Liver (tissue), 9 donors: ENCODE results near the gene RAB1A. TPM values are rescaled to one million over a fixed set of nuclear protein-coding genes. Genes with fewer than 3 reads are reported as not detected.

Experiments used
- DNase-seq: peaks from one replicate; pipeline ENCODE4 v3.0.0-alpha.2; 2017; ENCODE audit warnings: low spot score
- H3K27ac ChIP-seq, 2 donors: one replicate each; pipeline ENCODE4 v1.7.0; 2013; ENCODE audit warnings: inconsistent platforms in 2 of 2, low read length in 2 of 2, control low read depth in 1 of 2, low read depth in 1 of 2, mild to moderate bottlenecking in 1 of 2
- H3K27me3 ChIP-seq, 4 donors: one replicate each; pipeline versions ENCODE4 v1.6.1 to v1.7.0; 2013; ENCODE audit warnings: low read length in 3 of 4, inconsistent platforms in 1 of 4, mild to moderate bottlenecking in 1 of 4, moderate library complexity in 1 of 4; ENCODE audit not compliant: control insufficient read depth in 4 of 4, insufficient read depth in 4 of 4
- H3K36me3 ChIP-seq, 4 donors: one replicate each; pipeline versions ENCODE4 v1.6.1 to v1.7.0; 2013; ENCODE audit warnings: low read length in 3 of 4, mild to moderate bottlenecking in 3 of 4, low read depth in 1 of 4, moderate library complexity in 1 of 4; ENCODE audit not compliant: control insufficient read depth in 4 of 4, insufficient read depth in 3 of 4
- H3K4me1 ChIP-seq, 4 donors: one replicate each; pipeline versions ENCODE4 v1.6.1 to v1.7.0; 2013; ENCODE audit warnings: low read length in 3 of 4, mild to moderate bottlenecking in 3 of 4, moderate library complexity in 1 of 4; ENCODE audit not compliant: control insufficient read depth in 4 of 4, insufficient read depth in 4 of 4
- H3K4me3 ChIP-seq, 3 donors: one replicate each; pipeline versions ENCODE4 v1.6.1 to v1.7.0; 2013; ENCODE audit warnings: low read length in 3 of 3, control low read depth in 1 of 3, low read depth in 1 of 3, mild to moderate bottlenecking in 1 of 3
- H3K9ac ChIP-seq, 2 donors: one replicate each; pipeline ENCODE4 v1.7.0; 2013; ENCODE audit warnings: low read length in 2 of 2, mild to moderate bottlenecking in 2 of 2, moderate library complexity in 2 of 2, control low read depth in 1 of 2, low read depth in 1 of 2
- H3K9me3 ChIP-seq, 4 donors: one replicate each; pipeline versions ENCODE4 v1.6.1 to v1.7.0; 2013; ENCODE audit warnings: low read length in 3 of 4; ENCODE audit not compliant: control insufficient read depth in 4 of 4
- EGR1 ChIP-seq, 2 donors: IDR thresholded peaks; 2 replicates each; pipeline ENCODE4 v1.6.1; 2016 to 2018; ENCODE audit warnings: antibody characterized with exemption in 2 of 2, low read depth in 2 of 2
- FOXA2 ChIP-seq: IDR thresholded peaks from 2 replicates; pipeline ENCODE4 v1.6.1; 2016; ENCODE audit warnings: antibody characterized with exemption
- GABPA ChIP-seq, 2 donors: IDR thresholded peaks in 1 of 2; conservative IDR thresholded peaks in 1 of 2; 2 replicates each; pipeline ENCODE4 v1.6.1; 2016; ENCODE audit warnings: antibody characterized with exemption in 2 of 2, mild to moderate bottlenecking in 1 of 2, moderate library complexity in 1 of 2
- HNF4A ChIP-seq, 2 donors: conservative IDR thresholded peaks; 2 replicates each; pipeline ENCODE4 v1.6.1; 2016; ENCODE audit warnings: antibody characterized with exemption in 2 of 2, mild to moderate bottlenecking in 2 of 2
- HNF4G ChIP-seq: IDR thresholded peaks from 2 replicates; pipeline ENCODE4 v1.6.1; 2016; ENCODE audit warnings: antibody characterized with exemption
- JUND ChIP-seq, 2 donors: IDR thresholded peaks; 2 replicates each; pipeline ENCODE4 v1.6.1; 2016; ENCODE audit warnings: antibody characterized with exemption in 2 of 2
- NR2F2 ChIP-seq: IDR thresholded peaks from 2 replicates; pipeline ENCODE4 v1.6.1; 2016; ENCODE audit warnings: antibody characterized with exemption
- RAD21 ChIP-seq, 2 donors: IDR thresholded peaks; 2 replicates each; pipeline ENCODE4 v1.6.1; 2016; ENCODE audit warnings: antibody characterized with exemption in 2 of 2, mild to moderate bottlenecking in 2 of 2
- SP1 ChIP-seq: IDR thresholded peaks from 2 replicates; pipeline ENCODE4 v1.6.1; 2018; ENCODE audit warnings: antibody characterized with exemption, mild to moderate bottlenecking
- TAF1 ChIP-seq: conservative IDR thresholded peaks from 2 replicates; pipeline ENCODE4 v1.6.1; 2016; ENCODE audit warnings: antibody characterized with exemption, mild to moderate bottlenecking
- YY1 ChIP-seq: IDR thresholded peaks from 2 replicates; pipeline ENCODE4 v1.6.1; 2016; ENCODE audit warnings: antibody characterized with exemption, mild to moderate bottlenecking
- WGBS: extraction: QIAGEN DNeasy Blood & Tissue Kit; methylation state at CpG from one replicate; pipeline ENCODE4 v1.1.7; 2013; 5-methylcytosine and 5-hydroxymethylcytosine counted together
- polyA plus RNA-seq, 2 donors: library from polyadenylated mRNA; stranded (reverse) in 1 of 2; unstranded in 1 of 2; fragments of 200-250 nt in 1 of 2; fragments of >200 nt in 1 of 2; fragmentation: Nextera tagmentation in 1 of 2; extraction: Ambion mirVana in 1 of 2; gene quantifications; one replicate each; pipeline versions ENCODE4 v1.2.1 to v1.2.3, GENCODE V29; 2013 to 2015
- total RNA-seq, 2 donors: library from RNA; depleted of rRNA; stranded (reverse); fragments of >200 nt; gene quantifications; one replicate each; pipeline ENCODE4 v1.2.3, GENCODE V29; 2014
- TF ChIP-seq, protein P1 (sequence below): fragments of 150-350 bp; IDR thresholded peaks from 2 replicates; pipeline ENCODE4 v1.5.1; 2017; ENCODE audit warnings: improper control_type of control experiment, low read depth, low read length; ENCODE audit not compliant: missing input control
- TF ChIP-seq, protein P2 (sequence below): IDR thresholded peaks from 2 replicates; pipeline ENCODE4 v1.6.1; 2016; ENCODE audit warnings: antibody characterized with exemption
- donor health status: healthy.
- donor health status: healthy.
- donor health status: healthy.
- donor health status: healthy.
- donor health status: healthy.

Gene RAB1A
- total and polyA plus RNA-seq, 4 donors, result 52.8 to 89.7 (median 77.8) TPM

DNA sequence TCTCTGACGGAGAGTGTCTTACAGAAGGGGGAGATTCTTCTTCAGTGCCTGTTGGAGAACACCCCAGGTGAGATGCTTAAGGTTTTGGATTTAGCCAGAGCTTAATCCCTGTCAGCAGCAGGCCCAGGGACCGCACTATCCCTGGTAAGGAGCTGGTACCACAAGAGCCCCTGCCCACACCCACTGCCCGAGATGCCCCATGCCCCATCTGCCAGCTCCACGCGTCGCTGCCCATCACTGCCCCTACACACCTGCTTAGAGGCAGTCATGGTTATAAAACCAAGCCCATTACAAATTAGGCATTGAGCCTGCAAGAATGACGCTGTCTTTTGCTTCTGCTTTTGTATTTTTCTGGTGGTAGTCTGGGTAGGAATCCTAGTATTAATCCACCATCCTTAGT lies 52.0 kb downstream of the RAB1A start (continued):
- TF ChIP-seq, protein P1, sequence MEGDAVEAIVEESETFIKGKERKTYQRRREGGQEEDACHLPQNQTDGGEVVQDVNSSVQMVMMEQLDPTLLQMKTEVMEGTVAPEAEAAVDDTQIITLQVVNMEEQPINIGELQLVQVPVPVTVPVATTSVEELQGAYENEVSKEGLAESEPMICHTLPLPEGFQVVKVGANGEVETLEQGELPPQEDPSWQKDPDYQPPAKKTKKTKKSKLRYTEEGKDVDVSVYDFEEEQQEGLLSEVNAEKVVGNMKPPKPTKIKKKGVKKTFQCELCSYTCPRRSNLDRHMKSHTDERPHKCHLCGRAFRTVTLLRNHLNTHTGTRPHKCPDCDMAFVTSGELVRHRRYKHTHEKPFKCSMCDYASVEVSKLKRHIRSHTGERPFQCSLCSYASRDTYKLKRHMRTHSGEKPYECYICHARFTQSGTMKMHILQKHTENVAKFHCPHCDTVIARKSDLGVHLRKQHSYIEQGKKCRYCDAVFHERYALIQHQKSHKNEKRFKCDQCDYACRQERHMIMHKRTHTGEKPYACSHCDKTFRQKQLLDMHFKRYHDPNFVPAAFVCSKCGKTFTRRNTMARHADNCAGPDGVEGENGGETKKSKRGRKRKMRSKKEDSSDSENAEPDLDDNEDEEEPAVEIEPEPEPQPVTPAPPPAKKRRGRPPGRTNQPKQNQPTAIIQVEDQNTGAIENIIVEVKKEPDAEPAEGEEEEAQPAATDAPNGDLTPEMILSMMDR, result no peak
- TF ChIP-seq, protein P2, sequence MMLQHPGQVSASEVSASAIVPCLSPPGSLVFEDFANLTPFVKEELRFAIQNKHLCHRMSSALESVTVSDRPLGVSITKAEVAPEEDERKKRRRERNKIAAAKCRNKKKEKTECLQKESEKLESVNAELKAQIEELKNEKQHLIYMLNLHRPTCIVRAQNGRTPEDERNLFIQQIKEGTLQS, result no peak
- TF ChIP-seq JUND (IDR thresholded peaks at IDR 0.05) (no peak), EGR1 (IDR thresholded peaks at IDR 0.05; ENCODE audit: low read depth in 2 of 2) (no peak), FOXA2 (no peak), SP1 (no peak), HNF4A (conservative IDR thresholded peaks at IDR 0.05) (no peak), TAF1 (no peak)

DNA sequence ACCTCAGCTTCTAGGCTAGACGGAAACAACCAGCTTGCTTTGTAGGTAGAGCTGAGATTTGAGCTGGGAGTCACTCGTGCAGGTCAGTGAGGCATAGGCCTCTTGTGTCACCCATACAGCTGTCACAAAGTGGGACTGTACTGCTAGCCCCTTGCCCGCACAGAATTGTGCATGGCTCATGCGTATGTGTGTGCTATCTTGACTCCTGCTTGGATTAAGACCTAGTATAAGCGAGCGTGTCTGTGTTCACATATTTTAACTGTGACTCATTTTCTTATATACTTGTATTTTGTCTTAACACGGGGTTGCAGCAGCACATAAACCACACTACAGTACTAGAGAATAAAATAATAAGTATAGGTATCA lies 53.6 kb downstream of the RAB1A start:
- peaks cover 3 to 20% (median 10%) of the 10 kb centered on the region in 4 donors for H3K36me3 ChIP-seq
- 80% methylated on average over 7 of the region's 7 CpGs for WGBS
- DNase-seq, result no peak
- no peak overlapping the region for H3K27ac ChIP-seq
- H3K4me1 ChIP-seq, result peaks cover 2 to 14% (median 12%) of the 10 kb centered on the region in 4 donors
- H3K9me3 ChIP-seq, result no peaks in the 10 kb centered on the region
- H3K4me3 ChIP-seq, result no peak overlapping the region
- no peak overlapping the region for H3K9ac ChIP-seq
- no peaks in the 10 kb centered on the region for H3K27me3 ChIP-seq
- TF ChIP-seq GABPA (IDR thresholded peaks at IDR 0.05 in 1 of 2, conservative IDR thresholded peaks at IDR 0.05 in 1 of 2) (no peak), JUND (IDR thresholded peaks at IDR 0.05) (no peak), FOXA2 (no peak), HNF4G (no peak), TAF1 (no peak), RAD21 (IDR thresholded peaks at IDR 0.05) (no peak), YY1 (no peak), SP1 (no peak)
- TF ChIP-seq, protein P2, result no peak
- TF ChIP-seq, protein P1, result no peak

DNA sequence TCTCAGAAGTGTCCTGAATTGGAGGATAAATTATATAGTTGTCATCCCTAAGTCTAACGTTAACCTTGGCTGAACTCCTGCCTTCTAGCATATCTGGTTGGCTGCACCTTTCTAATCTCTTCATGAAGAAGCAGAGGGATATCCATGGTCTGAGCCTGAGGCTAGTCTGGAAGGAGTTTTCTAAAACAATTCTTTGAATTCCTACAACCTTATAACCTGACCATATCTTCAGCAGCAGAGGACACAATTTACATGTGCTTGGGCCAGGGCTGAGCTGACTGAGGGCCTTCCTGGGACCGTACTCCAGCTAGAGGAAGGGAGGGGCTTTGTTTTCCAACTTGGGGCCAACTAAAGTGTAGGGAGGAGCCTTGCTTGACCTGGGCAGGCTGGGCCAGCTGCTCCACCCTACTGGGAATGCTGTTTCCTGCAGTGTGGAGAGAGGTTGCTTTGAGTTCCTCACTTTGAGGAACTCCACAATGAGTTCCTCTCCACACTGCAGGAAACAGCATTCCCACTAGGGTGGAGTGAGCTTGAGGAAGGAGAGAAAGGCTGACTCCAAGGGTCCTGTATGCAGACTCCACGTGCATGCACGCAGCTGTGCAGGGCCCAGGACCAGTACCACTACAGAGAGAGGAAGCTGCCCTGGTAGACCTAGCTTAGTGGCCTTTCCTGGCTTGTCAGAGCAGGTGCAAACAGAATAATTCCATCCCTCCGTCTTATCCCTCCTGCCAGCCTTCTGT lies 54.1 kb downstream of the RAB1A start:
- no peak overlapping the region for H3K9ac ChIP-seq

More for the DNA sequence above, 54.1 kb downstream of the RAB1A start:
- no peak for DNase-seq
- peaks cover 2 to 10% (median 10%) of the 10 kb centered on the region in 4 donors for H3K4me1 ChIP-seq
- H3K4me3 ChIP-seq, result no peak overlapping the region
- WGBS, result 48% methylated on average over 5 of the region's 5 CpGs
- no peaks in the 10 kb centered on the region for H3K9me3 ChIP-seq
- peaks cover 3 to 25% (median 10%) of the 10 kb centered on the region in 4 donors for H3K36me3 ChIP-seq
- peak overlapping the region; percentile 38 to 51 for H3K27ac ChIP-seq
- TF ChIP-seq TAF1 (no peak), RAD21 (IDR thresholded peaks at IDR 0.05) (peak in 1 of 2 donors; percentile 43), NR2F2 (peak; percentile 52)
- no peaks in the 10 kb centered on the region for H3K27me3 ChIP-seq
